Measurements from ENCODE around the gene ALDH8A1. TPM values are rescaled to one million over a fixed set of nuclear protein-coding genes. Genes with fewer than 3 reads are reported as not detected.

Gene ALDH8A1
- polyA plus RNA-seq, 1 donor (not counting 4 experiments of a cell fraction or from before 2014, with no cell fraction given), result 0.66 TPM

DNA sequence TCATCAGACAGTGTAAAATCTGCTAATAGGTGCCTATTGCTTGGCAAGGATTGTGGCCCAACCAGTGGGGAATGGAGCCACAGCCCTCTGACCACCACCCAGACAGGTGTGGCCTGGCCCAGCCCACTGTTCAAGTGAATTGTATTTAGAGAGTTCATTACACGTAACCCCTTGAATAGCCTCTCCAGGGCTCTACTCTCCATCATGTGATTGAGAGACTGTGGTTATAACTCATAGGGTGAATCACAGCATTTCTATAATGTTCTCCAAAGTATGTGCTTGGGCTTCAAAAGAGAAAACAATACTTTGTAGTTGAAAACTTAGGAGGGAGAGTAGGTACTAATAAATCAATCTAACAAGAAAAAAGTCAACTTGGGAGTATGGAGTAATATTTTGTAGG is 38.4 kb downstream of the ALDH8A1 start:
- Histone ChIP-seq H4K20me1 (ENCODE audit: control insufficient read depth, extremely low read depth, insufficient read depth, low read length) (no peaks in the 10 kb centered on the region), H3K9me3 (ENCODE audit: control insufficient read depth, low read depth, low read length) (no peaks in the 10 kb centered on the region), H3K4me2 (ENCODE audit: control insufficient read depth, extremely low read depth, insufficient read depth, low read depth, low read length) (peak overlapping the region; percentile 58), H3K36me3 (ENCODE audit: control insufficient read depth in 2 of 2, extremely low read depth in 1 of 2, insufficient read depth in 2 of 2, low read length in 2 of 2) (no peaks in the 10 kb centered on the region), H3K27ac (ENCODE audit: control insufficient read depth, insufficient read depth, low read length) (peak overlapping the region; percentile 92), H3K79me2 (ENCODE audit: control insufficient read depth, insufficient read depth, low read length) (no peaks in the 10 kb centered on the region), H3K9me1 (ENCODE audit: control insufficient read depth, extremely low read depth, insufficient read depth, low read length) (no peaks in the 10 kb centered on the region), H3K9ac (ENCODE audit: control insufficient read depth, extremely low read depth, insufficient read depth, low read length) (peak overlapping the region; percentile 48), H3K4me3 (ENCODE audit: control insufficient read depth in 2 of 3, extremely low read depth in 1 of 3, insufficient read depth in 2 of 3, low read depth in 1 of 3, low read length in 3 of 3) (no peak overlapping the region), H3K27me3 (ENCODE audit: control insufficient read depth, extremely low read depth, insufficient read depth, low read length) (no peaks in the 10 kb centered on the region), H3K4me1 (ENCODE audit: control insufficient read depth, extremely low read depth, insufficient read depth, low read length) (peaks cover 43% of the 10 kb centered on the region), H2AFZ (ENCODE audit: control insufficient read depth, low read length) (no peak overlapping the region)
- dilution Hi-C loops (cut with MboI; ENCODE audit: extremely low pct_ligation_motif_present, low sequenced_read_pairs), result no loop called here
- peak; percentile 59 for DNase-seq (ENCODE audit: low read depth, low spot score)
- peak; percentile 85 for FAIRE-seq
- TF ChIP-seq EZH2 (IDR thresholded peaks at IDR 0.05; ENCODE audit: low read length) (no peak), CTCF (optimal IDR thresholded peaks at IDR 0.05 in 1 of 3, IDR thresholded peaks at IDR 0.05 in 1 of 3, conservative IDR thresholded peaks at IDR 0.05 in 1 of 3; ENCODE audit: extremely low read depth in 1 of 3, insufficient read depth in 2 of 3, low read length in 3 of 3) (no peak)

GRCh38 chr6:134910593-134910935 is 39.3 kb downstream of the ALDH8A1 start:
- H3K4me3 ChIP-seq (ENCODE audit: control insufficient read depth in 2 of 3, extremely low read depth in 1 of 3, insufficient read depth in 2 of 3, low read depth in 1 of 3, low read length in 3 of 3), result no peak overlapping the region
- no peak overlapping the region for H3K4me2 ChIP-seq (ENCODE audit: control insufficient read depth, extremely low read depth, insufficient read depth, low read depth, low read length)
- H3K9ac ChIP-seq (ENCODE audit: control insufficient read depth, extremely low read depth, insufficient read depth, low read length), result peak overlapping the region; percentile 71
- H2AFZ ChIP-seq (ENCODE audit: control insufficient read depth, low read length), result peak overlapping the region; percentile 31
- TF ChIP-seq EZH2 (IDR thresholded peaks at IDR 0.05; ENCODE audit: low read length) (no peak), CTCF (optimal IDR thresholded peaks at IDR 0.05 in 1 of 3, IDR thresholded peaks at IDR 0.05 in 1 of 3, conservative IDR thresholded peaks at IDR 0.05 in 1 of 3; ENCODE audit: extremely low read depth in 1 of 3, insufficient read depth in 2 of 3, low read length in 3 of 3) (no peak)
- H3K9me3 ChIP-seq (ENCODE audit: control insufficient read depth, low read depth, low read length), result no peaks in the 10 kb centered on the region
- H3K4me1 ChIP-seq (ENCODE audit: control insufficient read depth, extremely low read depth, insufficient read depth, low read length), result peaks cover 43% of the 10 kb centered on the region
- H3K9me1 ChIP-seq (ENCODE audit: control insufficient read depth, extremely low read depth, insufficient read depth, low read length), result no peaks in the 10 kb centered on the region
- FAIRE-seq (no peak), DNase-seq (ENCODE audit: low read depth, low spot score) (no peak)
- no peaks in the 10 kb centered on the region for H3K36me3 ChIP-seq (ENCODE audit: control insufficient read depth in 2 of 2, extremely low read depth in 1 of 2, insufficient read depth in 2 of 2, low read length in 2 of 2)
- H3K79me2 ChIP-seq (ENCODE audit: control insufficient read depth, insufficient read depth, low read length), result no peaks in the 10 kb centered on the region
- no peaks in the 10 kb centered on the region for H3K27me3 ChIP-seq (ENCODE audit: control insufficient read depth, extremely low read depth, insufficient read depth, low read length)
- dilution Hi-C loops (cut with MboI; ENCODE audit: extremely low pct_ligation_motif_present, low sequenced_read_pairs), result no loop called here
- no peaks in the 10 kb centered on the region for H4K20me1 ChIP-seq (ENCODE audit: control insufficient read depth, extremely low read depth, insufficient read depth, low read length)
- peak overlapping the region; percentile 92 for H3K27ac ChIP-seq (ENCODE audit: control insufficient read depth, insufficient read depth, low read length)

All from keratinocyte (primary cell).